ENCODE data around the gene ERI3. TPM values are rescaled to one million over a fixed set of nuclear protein-coding genes. Genes with fewer than 3 reads are reported as not detected.
"Not testable (repeated sequence)": the region's sequence is repeated elsewhere in the genome, so short reads cannot be mapped to it uniquely, and the experiment has no call there.

ERI3 gene
- total RNA-seq, 3 donors from 2014 or later, result 66.8 to 70.8 (median 70.3) TPM

- H3K9me3 Mint-ChIP-seq; H3K4me3 Mint-ChIP-seq; H3K4me1 Mint-ChIP-seq (ENCODE audit: low read depth); H3K27me3 Mint-ChIP-seq (ENCODE audit: low read depth); ATAC-seq; DNase-seq; H3K36me3 Mint-ChIP-seq (ENCODE audit: insufficient read depth): not testable (repeated sequence)
Measured at GRCh38 chr1:44206545-44206944, 148.5 kb downstream of the ERI3 start.

GRCh38 chr1:44200336-44200735 is 154.7 kb downstream of the ERI3 start:
- Mint-ChIP-seq H3K27me3 (ENCODE audit: low read depth) (peaks cover 2% of the 10 kb centered on the region), H3K4me1 (ENCODE audit: low read depth) (no peaks in the 10 kb centered on the region), H3K9me3 (no peaks in the 10 kb centered on the region), H3K4me3 (no peak overlapping the region), H3K36me3 (ENCODE audit: insufficient read depth) (no peaks in the 10 kb centered on the region)
- ATAC-seq (no peak), DNase-seq (no peak)

- no peak for DNase-seq
- Mint-ChIP-seq H3K9me3 (peaks cover 7% of the 10 kb centered on the region), H3K27me3 (ENCODE audit: low read depth) (peaks cover 14% of the 10 kb centered on the region), H3K4me1 (ENCODE audit: low read depth) (no peaks in the 10 kb centered on the region), H3K36me3 (ENCODE audit: insufficient read depth) (no peaks in the 10 kb centered on the region), H3K4me3 (no peak overlapping the region)
- no peak for ATAC-seq
Measured at GRCh38 chr1:44174630-44175029, 180.4 kb downstream of the ERI3 start.

Other genes with a start within 250 kb of the ERI3 start
- not detected for gene KLF17, start 236.4 kb downstream of the ERI3 start, total RNA-seq
- not detected for gene KLF18, start 213.6 kb downstream of the ERI3 start, total RNA-seq
- gene DMAP1, start 141.8 kb downstream of the ERI3 start, total RNA-seq, result 10 to 100 TPM; 40.4 to 50.5 (median 43.2) TPM
- gene RNF220, start 50.0 kb upstream of the ERI3 start, total RNA-seq, result 100 to 1,000 TPM; 130 to 140 (median 139) TPM

All from activated T-cell treated with anti-CD3 and anti-CD28 coated beads, Interleukin-2, amount 50 U/mL, for 4 hours (primary cell).